ENCODE data around the gene PRPF19. TPM values are rescaled to one million over a fixed set of nuclear protein-coding genes. Genes with fewer than 3 reads are reported as not detected.
A peak's percentile ranks its signal among the peaks of the same experiment; 100 is the strongest.

Gene PRPF19
- total RNA-seq, 2 experiments from 2014 or later, result 120 to 153 TPM

DNA sequence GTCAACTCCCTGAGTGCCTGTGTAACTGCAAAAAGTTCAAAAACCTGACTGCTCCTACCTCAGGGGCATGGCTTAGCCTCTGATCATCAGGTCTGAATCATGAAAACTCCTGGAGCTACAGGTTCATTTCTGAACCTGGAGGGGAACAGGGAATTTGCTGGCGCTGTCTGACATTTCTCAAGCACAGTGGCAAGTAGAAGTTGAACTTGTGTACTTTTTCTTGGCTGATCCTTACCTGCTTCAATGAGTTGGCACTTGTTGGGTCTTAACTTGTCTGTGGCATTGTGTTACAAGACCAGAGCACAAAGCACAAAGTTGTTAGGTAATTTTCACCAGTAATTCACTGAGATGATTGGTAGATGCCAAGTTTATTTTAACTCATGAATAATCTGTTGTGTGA lies 10.9 kb upstream of the PRPF19 start:
- peaks cover 13% of the 10 kb centered on the region; the same call in 1 of the 2 replicates for H4K20me1 ChIP-seq (ENCODE audit: insufficient read depth, low read length)
- no peak overlapping the region for H3K27ac ChIP-seq (ENCODE audit: low read depth, low read length, poor library complexity, severe bottlenecking)
- peaks cover 46% of the 10 kb centered on the region for H3K4me1 ChIP-seq (ENCODE audit: insufficient read depth, low read length, poor library complexity, severe bottlenecking)
- H3K9me3 ChIP-seq (ENCODE audit: low read length), result no peaks in the 10 kb centered on the region
- H3K4me2 ChIP-seq (ENCODE audit: low read length), result peak overlapping the region; percentile 77
- TF ChIP-seq, protein P1, sequence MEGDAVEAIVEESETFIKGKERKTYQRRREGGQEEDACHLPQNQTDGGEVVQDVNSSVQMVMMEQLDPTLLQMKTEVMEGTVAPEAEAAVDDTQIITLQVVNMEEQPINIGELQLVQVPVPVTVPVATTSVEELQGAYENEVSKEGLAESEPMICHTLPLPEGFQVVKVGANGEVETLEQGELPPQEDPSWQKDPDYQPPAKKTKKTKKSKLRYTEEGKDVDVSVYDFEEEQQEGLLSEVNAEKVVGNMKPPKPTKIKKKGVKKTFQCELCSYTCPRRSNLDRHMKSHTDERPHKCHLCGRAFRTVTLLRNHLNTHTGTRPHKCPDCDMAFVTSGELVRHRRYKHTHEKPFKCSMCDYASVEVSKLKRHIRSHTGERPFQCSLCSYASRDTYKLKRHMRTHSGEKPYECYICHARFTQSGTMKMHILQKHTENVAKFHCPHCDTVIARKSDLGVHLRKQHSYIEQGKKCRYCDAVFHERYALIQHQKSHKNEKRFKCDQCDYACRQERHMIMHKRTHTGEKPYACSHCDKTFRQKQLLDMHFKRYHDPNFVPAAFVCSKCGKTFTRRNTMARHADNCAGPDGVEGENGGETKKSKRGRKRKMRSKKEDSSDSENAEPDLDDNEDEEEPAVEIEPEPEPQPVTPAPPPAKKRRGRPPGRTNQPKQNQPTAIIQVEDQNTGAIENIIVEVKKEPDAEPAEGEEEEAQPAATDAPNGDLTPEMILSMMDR (conservative IDR thresholded peaks at IDR 0.05; ENCODE audit: low read length), result no peak
- TF ChIP-seq EZH2phosphoT487 (IDR thresholded peaks at IDR 0.05; ENCODE audit: borderline replicate concordance, low read depth, low read length), result no peak
- H2AFZ ChIP-seq (ENCODE audit: low read length), result no peak overlapping the region
- POLR2A ChIA-PET, result interaction anchor here (1.0 to 1.3 kb wide), 2 partner anchors 11 to 16 kb away, joined by 3 read pairs; partner anchors contain the start of gene PRPF19
- H3K36me3 ChIP-seq (ENCODE audit: insufficient read depth, low read length), result peaks cover 64% of the 10 kb centered on the region
- H3K4me3 ChIP-seq (ENCODE audit: low read depth, low read length, poor library complexity, severe bottlenecking), result no peak overlapping the region
- CTCF ChIA-PET (ENCODE audit: unreplicated experiment), result no interaction called here
- DNase-seq (ENCODE audit: low spot score), result no peak
- H3K9me2 ChIP-seq (ENCODE audit: insufficient read depth, low read length), result no peaks in the 10 kb centered on the region
- BruUV-seq (replicated peaks), result no TSS peak
- H3K79me2 ChIP-seq (ENCODE audit: insufficient read depth, low read depth, low read length), result peaks cover 57% of the 10 kb centered on the region
- intact Hi-C loops (cut with micrococcal nuclease; ENCODE audit: unreplicated experiment), result no loop called here

DNA sequence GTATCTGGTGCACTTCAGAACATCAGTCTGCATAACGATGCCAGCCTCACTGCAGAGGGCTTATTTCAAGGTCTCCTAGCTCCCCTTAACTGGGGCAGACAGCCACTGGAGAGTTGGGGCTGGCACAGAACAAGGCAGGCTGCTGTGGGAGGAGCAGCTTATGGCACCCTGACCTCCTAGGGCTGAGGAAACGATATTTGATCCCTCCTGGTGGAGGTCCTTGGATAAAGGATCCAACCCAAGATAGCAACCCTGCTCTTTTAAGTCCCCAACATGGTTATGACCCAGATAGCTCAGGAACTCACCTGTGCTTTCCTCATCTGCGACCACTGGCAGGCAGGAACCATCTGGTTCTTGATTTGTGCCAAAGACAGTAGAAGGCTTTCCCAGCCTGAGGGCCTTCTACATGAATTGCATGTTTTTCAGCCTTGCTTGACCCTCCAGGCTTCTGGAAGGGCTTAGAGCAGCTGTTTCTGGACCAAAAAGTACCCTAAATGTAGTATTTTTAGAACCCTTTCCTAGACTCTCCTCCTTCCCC lies 10.4 kb upstream of the PRPF19 start:
- CTCF ChIA-PET (ENCODE audit: unreplicated experiment), result interaction anchor here (1.5 to 2.8 kb wide), 2 partner anchors 12 to 17 kb away, joined by 4 to 12 read pairs; no protein-coding TSS in a partner anchor

More for the DNA sequence above, 10.4 kb upstream of the PRPF19 start:
- BruUV-seq (replicated peaks), result no TSS peak
- no peaks in the 10 kb centered on the region for H3K9me2 ChIP-seq (ENCODE audit: insufficient read depth, low read length)
- peaks cover 57% of the 10 kb centered on the region for H3K79me2 ChIP-seq (ENCODE audit: insufficient read depth, low read depth, low read length)
- H3K4me2 ChIP-seq (ENCODE audit: low read length), result peak overlapping the region; percentile 77
- H4K20me1 ChIP-seq (ENCODE audit: insufficient read depth, low read length), result peaks cover 13% of the 10 kb centered on the region; the same call in 1 of the 2 replicates
- TF ChIP-seq, protein P1 (conservative IDR thresholded peaks at IDR 0.05; ENCODE audit: low read length), result no peak
- no peak for TF ChIP-seq EZH2phosphoT487 (IDR thresholded peaks at IDR 0.05; ENCODE audit: borderline replicate concordance, low read depth, low read length)
- H3K9me3 ChIP-seq (ENCODE audit: low read length), result no peaks in the 10 kb centered on the region
- DNase-seq (ENCODE audit: low spot score), result no peak
- H2AFZ ChIP-seq (ENCODE audit: low read length), result no peak overlapping the region
- peaks cover 52% of the 10 kb centered on the region for H3K4me1 ChIP-seq (ENCODE audit: insufficient read depth, low read length, poor library complexity, severe bottlenecking)
- peak overlapping the region; percentile 9 for H3K4me3 ChIP-seq (ENCODE audit: low read depth, low read length, poor library complexity, severe bottlenecking)
- peaks cover 59% of the 10 kb centered on the region for H3K36me3 ChIP-seq (ENCODE audit: insufficient read depth, low read length)
- intact Hi-C loops (cut with micrococcal nuclease; ENCODE audit: unreplicated experiment), result no loop called here
- POLR2A ChIA-PET, result interaction anchor here (1.3 kb wide), 1 partner anchor 17 kb away, joined by 3 read pairs; no protein-coding TSS in a partner anchor
- no peak overlapping the region for H3K27ac ChIP-seq (ENCODE audit: low read depth, low read length, poor library complexity, severe bottlenecking)

Data from OCI-LY7 (cell line).